Epithelial cell of proximal tubule (primary cell): Measurements from ENCODE around the gene TXNDC2. TPM values are rescaled to one million over a fixed set of nuclear protein-coding genes. Genes with fewer than 3 reads are reported as not detected.

Experiments used
- DNase-seq: peaks from one replicate; pipeline ENCODE4 v3.0.0-alpha.2; 2011; ENCODE audit warnings: low read depth
- H3K4me3 ChIP-seq: 2 replicates; pipeline ENCODE4 v1.5.1; 2011; ENCODE audit warnings: low read depth, mild to moderate bottlenecking, low read length
- CTCF ChIP-seq: conservative IDR thresholded peaks from 2 replicates; pipeline ENCODE4 v1.5.1; 2012; ENCODE audit warnings: low read depth, mild to moderate bottlenecking, low read length
- total RNA-seq: library from RNA; depleted of rRNA; stranded (reverse); fragments of >200 nt; gene quantifications from 2 replicates; pipeline ENCODE4 v1.2.3, GENCODE V29; 2015

TXNDC2 gene
- total RNA-seq, 1 donor from 2014 or later, result not detected

- no peak for TF ChIP-seq CTCF
- no peak for DNase-seq
- no peak overlapping the region for H3K4me3 ChIP-seq
These were observed 40.0 kb downstream of the TXNDC2 start for GRCh38 chr18:9925795-9926194.

GRCh38 chr18:9926223-9926894 is 40.6 kb downstream of the TXNDC2 start:
- DNase-seq, result no peak
- H3K4me3 ChIP-seq, result no peak overlapping the region
- TF ChIP-seq CTCF, result no peak

- no peak overlapping the region for H3K4me3 ChIP-seq
- DNase-seq, result no peak
- TF ChIP-seq CTCF, result no peak
These were observed 41.2 kb downstream of the TXNDC2 start for GRCh38 chr18:9926977-9927376.

GRCh38 chr18:9927392-9928063 is 41.8 kb downstream of the TXNDC2 start:
- no peak for TF ChIP-seq CTCF
- H3K4me3 ChIP-seq, result no peak overlapping the region

GRCh38 chr18:9928646-9929259 is 43.0 kb downstream of the TXNDC2 start:
- H3K4me3 ChIP-seq, result no peak overlapping the region
- no peak for TF ChIP-seq CTCF
- no peak for DNase-seq

More at GRCh38 chr18:9927392-9928063, 41.8 kb downstream of the TXNDC2 start:
- no peak for DNase-seq

GRCh38 chr18:9930299-9930884 is 44.6 kb downstream of the TXNDC2 start:
- no peak overlapping the region for H3K4me3 ChIP-seq
- no peak for TF ChIP-seq CTCF
- DNase-seq, result no peak
